ENCODE data around the gene DCLRE1B.

DNA sequence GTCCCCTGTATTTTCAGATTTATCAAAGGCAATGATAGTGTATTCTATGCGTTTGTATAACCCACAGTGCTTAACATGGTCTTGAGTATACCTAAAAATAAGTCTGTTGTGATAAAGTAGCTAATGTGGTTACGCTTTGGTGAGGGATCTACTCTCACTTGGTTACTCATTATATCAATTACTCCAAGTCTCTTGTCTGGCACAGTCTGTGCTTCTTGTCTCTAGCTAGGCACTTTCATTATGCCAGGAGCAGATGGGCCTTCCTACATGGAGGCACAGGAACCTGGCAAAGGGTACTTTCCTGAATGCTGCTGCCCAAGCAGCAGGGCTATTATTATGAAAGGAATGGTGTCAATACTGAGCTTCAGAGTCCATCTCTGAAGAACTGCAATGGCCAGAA lies 29.4 kb upstream of the DCLRE1B start:
- TF ChIP-seq, protein P1, sequence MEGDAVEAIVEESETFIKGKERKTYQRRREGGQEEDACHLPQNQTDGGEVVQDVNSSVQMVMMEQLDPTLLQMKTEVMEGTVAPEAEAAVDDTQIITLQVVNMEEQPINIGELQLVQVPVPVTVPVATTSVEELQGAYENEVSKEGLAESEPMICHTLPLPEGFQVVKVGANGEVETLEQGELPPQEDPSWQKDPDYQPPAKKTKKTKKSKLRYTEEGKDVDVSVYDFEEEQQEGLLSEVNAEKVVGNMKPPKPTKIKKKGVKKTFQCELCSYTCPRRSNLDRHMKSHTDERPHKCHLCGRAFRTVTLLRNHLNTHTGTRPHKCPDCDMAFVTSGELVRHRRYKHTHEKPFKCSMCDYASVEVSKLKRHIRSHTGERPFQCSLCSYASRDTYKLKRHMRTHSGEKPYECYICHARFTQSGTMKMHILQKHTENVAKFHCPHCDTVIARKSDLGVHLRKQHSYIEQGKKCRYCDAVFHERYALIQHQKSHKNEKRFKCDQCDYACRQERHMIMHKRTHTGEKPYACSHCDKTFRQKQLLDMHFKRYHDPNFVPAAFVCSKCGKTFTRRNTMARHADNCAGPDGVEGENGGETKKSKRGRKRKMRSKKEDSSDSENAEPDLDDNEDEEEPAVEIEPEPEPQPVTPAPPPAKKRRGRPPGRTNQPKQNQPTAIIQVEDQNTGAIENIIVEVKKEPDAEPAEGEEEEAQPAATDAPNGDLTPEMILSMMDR (conservative IDR thresholded peaks at IDR 0.05), result no peak
- no peak for TF ChIP-seq ZFX (IDR thresholded peaks at IDR 0.05)
